ENCODE data around the gene XPC.

DNA sequence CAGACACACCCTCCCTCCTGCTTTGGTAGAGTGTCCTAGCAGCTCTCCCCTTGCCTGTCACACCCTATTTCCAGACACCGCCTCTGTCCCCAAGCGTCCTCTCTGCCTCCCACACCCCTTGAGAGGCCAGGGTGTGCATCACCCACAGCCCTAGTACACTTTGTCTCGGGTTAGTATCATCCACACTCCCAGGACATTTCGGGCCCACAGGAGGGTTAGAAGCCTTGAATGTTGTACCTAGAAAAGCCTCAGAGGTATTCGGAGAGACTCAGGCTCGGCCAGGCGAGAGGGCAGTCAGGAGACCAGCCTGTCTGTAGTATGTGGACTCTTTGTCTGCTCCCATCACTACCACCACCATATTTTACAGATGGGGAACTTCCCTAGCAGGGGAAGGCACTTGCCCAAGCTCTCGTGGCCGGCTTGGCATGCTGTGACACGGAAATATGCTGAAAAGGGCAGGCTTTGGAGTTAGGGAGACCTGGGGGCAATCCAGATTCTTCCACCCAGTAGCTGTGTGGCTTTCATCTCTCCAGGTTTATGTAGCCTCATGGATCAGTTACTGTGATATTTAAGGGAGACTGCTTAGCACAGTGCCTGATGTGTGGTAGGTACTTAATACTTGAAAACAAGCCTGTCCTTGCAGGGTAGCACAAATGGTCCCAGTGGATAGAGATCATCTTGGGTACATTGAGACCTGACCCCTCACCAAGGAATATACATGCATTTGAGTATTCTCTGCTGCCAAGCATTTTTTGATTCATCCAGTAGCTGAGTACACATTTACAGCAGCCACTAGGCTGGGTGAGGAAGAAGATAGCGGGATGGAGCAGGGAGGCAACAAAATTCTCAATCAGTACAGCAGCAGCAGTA lies 52.1 kb downstream of the XPC start:
- TF ChIP-seq, protein P1, sequence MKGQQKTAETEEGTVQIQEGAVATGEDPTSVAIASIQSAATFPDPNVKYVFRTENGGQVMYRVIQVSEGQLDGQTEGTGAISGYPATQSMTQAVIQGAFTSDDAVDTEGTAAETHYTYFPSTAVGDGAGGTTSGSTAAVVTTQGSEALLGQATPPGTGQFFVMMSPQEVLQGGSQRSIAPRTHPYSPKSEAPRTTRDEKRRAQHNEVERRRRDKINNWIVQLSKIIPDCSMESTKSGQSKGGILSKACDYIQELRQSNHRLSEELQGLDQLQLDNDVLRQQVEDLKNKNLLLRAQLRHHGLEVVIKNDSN (CRISPR knock-in tag; IDR thresholded peaks at IDR 0.05): no peak
- TF ChIP-seq, protein P2, sequence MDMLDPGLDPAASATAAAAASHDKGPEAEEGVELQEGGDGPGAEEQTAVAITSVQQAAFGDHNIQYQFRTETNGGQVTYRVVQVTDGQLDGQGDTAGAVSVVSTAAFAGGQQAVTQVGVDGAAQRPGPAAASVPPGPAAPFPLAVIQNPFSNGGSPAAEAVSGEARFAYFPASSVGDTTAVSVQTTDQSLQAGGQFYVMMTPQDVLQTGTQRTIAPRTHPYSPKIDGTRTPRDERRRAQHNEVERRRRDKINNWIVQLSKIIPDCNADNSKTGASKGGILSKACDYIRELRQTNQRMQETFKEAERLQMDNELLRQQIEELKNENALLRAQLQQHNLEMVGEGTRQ (CRISPR knock-in tag; IDR thresholded peaks at IDR 0.05): no peak
- TF ChIP-seq NR3C1 (CRISPR knock-in tag; conservative IDR thresholded peaks at IDR 0.05; ENCODE audit: low read depth) (no peak), NFYB (CRISPR knock-in tag; conservative IDR thresholded peaks at IDR 0.05; ENCODE audit: low read depth) (no peak), JAZF1 (CRISPR knock-in tag; IDR thresholded peaks at IDR 0.05) (no peak), SMAD3 (CRISPR knock-in tag; IDR thresholded peaks at IDR 0.05; ENCODE audit: borderline replicate concordance) (no peak), ZNF121 (CRISPR knock-in tag; IDR thresholded peaks at IDR 0.05) (no peak), ZNF263 (CRISPR knock-in tag; IDR thresholded peaks at IDR 0.05; ENCODE audit: low read depth) (no peak)
- TF ChIP-seq, protein P3, sequence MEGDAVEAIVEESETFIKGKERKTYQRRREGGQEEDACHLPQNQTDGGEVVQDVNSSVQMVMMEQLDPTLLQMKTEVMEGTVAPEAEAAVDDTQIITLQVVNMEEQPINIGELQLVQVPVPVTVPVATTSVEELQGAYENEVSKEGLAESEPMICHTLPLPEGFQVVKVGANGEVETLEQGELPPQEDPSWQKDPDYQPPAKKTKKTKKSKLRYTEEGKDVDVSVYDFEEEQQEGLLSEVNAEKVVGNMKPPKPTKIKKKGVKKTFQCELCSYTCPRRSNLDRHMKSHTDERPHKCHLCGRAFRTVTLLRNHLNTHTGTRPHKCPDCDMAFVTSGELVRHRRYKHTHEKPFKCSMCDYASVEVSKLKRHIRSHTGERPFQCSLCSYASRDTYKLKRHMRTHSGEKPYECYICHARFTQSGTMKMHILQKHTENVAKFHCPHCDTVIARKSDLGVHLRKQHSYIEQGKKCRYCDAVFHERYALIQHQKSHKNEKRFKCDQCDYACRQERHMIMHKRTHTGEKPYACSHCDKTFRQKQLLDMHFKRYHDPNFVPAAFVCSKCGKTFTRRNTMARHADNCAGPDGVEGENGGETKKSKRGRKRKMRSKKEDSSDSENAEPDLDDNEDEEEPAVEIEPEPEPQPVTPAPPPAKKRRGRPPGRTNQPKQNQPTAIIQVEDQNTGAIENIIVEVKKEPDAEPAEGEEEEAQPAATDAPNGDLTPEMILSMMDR (IDR thresholded peaks at IDR 0.05): no peak
- TF ChIP-seq, protein P4, sequence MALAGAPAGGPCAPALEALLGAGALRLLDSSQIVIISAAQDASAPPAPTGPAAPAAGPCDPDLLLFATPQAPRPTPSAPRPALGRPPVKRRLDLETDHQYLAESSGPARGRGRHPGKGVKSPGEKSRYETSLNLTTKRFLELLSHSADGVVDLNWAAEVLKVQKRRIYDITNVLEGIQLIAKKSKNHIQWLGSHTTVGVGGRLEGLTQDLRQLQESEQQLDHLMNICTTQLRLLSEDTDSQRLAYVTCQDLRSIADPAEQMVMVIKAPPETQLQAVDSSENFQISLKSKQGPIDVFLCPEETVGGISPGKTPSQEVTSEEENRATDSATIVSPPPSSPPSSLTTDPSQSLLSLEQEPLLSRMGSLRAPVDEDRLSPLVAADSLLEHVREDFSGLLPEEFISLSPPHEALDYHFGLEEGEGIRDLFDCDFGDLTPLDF (CRISPR knock-in tag; IDR thresholded peaks at IDR 0.05): no peak
- TF ChIP-seq, protein P5, sequence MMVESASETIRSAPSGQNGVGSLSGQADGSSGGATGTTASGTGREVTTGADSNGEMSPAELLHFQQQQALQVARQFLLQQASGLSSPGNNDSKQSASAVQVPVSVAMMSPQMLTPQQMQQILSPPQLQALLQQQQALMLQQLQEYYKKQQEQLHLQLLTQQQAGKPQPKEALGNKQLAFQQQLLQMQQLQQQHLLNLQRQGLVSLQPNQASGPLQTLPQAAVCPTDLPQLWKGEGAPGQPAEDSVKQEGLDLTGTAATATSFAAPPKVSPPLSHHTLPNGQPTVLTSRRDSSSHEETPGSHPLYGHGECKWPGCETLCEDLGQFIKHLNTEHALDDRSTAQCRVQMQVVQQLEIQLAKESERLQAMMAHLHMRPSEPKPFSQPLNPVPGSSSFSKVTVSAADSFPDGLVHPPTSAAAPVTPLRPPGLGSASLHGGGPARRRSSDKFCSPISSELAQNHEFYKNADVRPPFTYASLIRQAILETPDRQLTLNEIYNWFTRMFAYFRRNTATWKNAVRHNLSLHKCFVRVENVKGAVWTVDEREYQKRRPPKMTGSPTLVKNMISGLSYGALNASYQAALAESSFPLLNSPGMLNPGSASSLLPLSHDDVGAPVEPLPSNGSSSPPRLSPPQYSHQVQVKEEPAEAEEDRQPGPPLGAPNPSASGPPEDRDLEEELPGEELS (CRISPR knock-in tag; IDR thresholded peaks at IDR 0.05): no peak

Measured in WTC11 (cell line).